WERI-Rb-1 (cell line): Measurements from ENCODE around the gene POLR1A.

Experiments used
- DNase-seq: peaks from one replicate; pipeline ENCODE4 v3.0.0-alpha.2; 2020
- H3K27ac ChIP-seq: fragments of 250-450 bp; sonication (Bioruptor Pico); 2 replicates; pipeline ENCODE4 v1.5.1; 2020; ENCODE audit warnings: mild to moderate bottlenecking, moderate library complexity
- H3K27me3 ChIP-seq: fragments of 250-450 bp; sonication (Bioruptor Pico); 2 replicates; pipeline ENCODE4 v1.5.1; 2021; ENCODE audit warnings: mild to moderate bottlenecking, low read depth, moderate library complexity; ENCODE audit not compliant: insufficient read depth, severe bottlenecking
- H3K36me3 ChIP-seq: fragments of 250-450 bp; sonication (Bioruptor Pico); 2 replicates; pipeline ENCODE4 v1.5.1; 2020; ENCODE audit warnings: mild to moderate bottlenecking, moderate library complexity
- H3K4me3 ChIP-seq: 2 replicates; pipeline ENCODE4 v1.5.1; 2011; ENCODE audit warnings: low read depth, mild to moderate bottlenecking, control low read depth, low read length
- H3K9me3 ChIP-seq: fragments of 250-450 bp; sonication (Bioruptor Pico); 2 replicates; pipeline ENCODE4 v1.5.1; 2021; ENCODE audit warnings: mild to moderate bottlenecking, moderate library complexity; ENCODE audit not compliant: severe bottlenecking
- CTCF ChIP-seq: IDR thresholded peaks from 2 replicates; pipeline ENCODE4 v1.5.1; 2011; ENCODE audit warnings: low read depth, mild to moderate bottlenecking, control low read depth, inconsistent platforms, low read length

POLR1A gene

GRCh38 chr2:86037141-86037794 lies 68.4 kb downstream of the POLR1A start:
- H3K27ac ChIP-seq, result no peak overlapping the region
- H3K36me3 ChIP-seq, result peaks cover 93% of the 10 kb centered on the region
- H3K9me3 ChIP-seq, result no peaks in the 10 kb centered on the region
- no peak for DNase-seq
- no peaks in the 10 kb centered on the region for H3K27me3 ChIP-seq
- no peak for TF ChIP-seq CTCF
- no peak overlapping the region for H3K4me3 ChIP-seq

GRCh38 chr2:86036669-86037138 lies 69.0 kb downstream of the POLR1A start:
- no peaks in the 10 kb centered on the region for H3K27me3 ChIP-seq
- H3K9me3 ChIP-seq, result no peaks in the 10 kb centered on the region
- peaks cover 93% of the 10 kb centered on the region for H3K36me3 ChIP-seq
- no peak overlapping the region for H3K4me3 ChIP-seq
- TF ChIP-seq CTCF, result no peak
- no peak overlapping the region for H3K27ac ChIP-seq
- DNase-seq, result no peak

- no peak for DNase-seq
- no peak overlapping the region for H3K4me3 ChIP-seq
- no peaks in the 10 kb centered on the region for H3K9me3 ChIP-seq
- H3K27me3 ChIP-seq, result no peaks in the 10 kb centered on the region
- no peak for TF ChIP-seq CTCF
- H3K27ac ChIP-seq, result no peak overlapping the region
- peaks cover 97% of the 10 kb centered on the region for H3K36me3 ChIP-seq
These were observed 69.6 kb downstream of the POLR1A start for GRCh38 chr2:86035883-86036668.

- no peak overlapping the region for H3K27ac ChIP-seq
- no peak for DNase-seq
- H3K27me3 ChIP-seq, result no peaks in the 10 kb centered on the region
- TF ChIP-seq CTCF, result no peak
- H3K4me3 ChIP-seq, result no peak overlapping the region
- H3K36me3 ChIP-seq, result peaks cover 97% of the 10 kb centered on the region
- H3K9me3 ChIP-seq, result no peaks in the 10 kb centered on the region
These were observed 70.3 kb downstream of the POLR1A start for GRCh38 chr2:86035376-86035882.

GRCh38 chr2:86033751-86034692 lies 71.7 kb downstream of the POLR1A start:
- DNase-seq, result no peak
- Histone ChIP-seq H3K9me3 (no peaks in the 10 kb centered on the region), H3K36me3 (peaks cover 95% of the 10 kb centered on the region), H3K4me3 (no peak overlapping the region), H3K27ac (no peak overlapping the region), H3K27me3 (no peaks in the 10 kb centered on the region)
- TF ChIP-seq CTCF, result no peak
